Colon (tissue), 2 donors: ENCODE measurements around the gene CCM2.
"Not testable (repeated sequence)": the region's sequence is repeated elsewhere in the genome, so short reads cannot be mapped to it uniquely, and the experiment has no call there.

Experiments used
- FAIRE-seq: peaks from 2 replicates; lab custom pipeline; 2012; peaks lifted over from hg19 to GRCh38; lab: Jason Lieb, UNC
- donor health status: control.
- donor health status: control.

CCM2 gene

DNA sequence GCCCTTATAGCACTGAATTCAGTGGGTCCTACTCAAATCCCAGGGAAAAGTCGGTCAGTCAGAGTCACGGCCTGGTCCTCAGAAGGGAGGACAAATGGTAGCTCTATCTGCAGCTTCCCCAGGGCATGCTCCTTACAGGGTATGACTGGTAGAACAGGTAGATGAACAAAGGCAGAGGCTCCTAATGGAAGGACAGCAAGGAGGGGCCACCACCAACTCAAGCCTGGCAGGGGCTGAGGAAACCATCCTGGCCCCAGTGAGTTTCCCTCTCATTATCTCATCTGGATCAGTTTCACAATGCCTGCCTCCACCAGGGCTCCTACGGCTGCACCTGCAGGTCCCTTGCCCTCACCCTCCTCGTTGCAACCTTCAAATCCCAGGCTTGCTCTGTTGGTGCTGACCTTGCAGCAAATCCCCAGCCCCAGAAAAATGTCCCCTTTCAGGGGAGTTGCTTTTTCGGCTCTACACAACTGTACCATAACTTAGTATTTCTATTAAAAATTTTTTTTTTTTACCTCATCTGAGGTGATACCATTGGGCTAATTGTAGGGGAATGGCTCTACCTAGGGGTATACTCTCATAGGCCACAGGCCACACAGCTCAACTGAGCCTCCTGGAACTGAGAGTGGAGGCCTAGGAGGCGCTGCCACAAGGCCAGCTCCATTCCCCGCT is 18.8 kb upstream of the CCM2 start:
- FAIRE-seq = no peak

DNA sequence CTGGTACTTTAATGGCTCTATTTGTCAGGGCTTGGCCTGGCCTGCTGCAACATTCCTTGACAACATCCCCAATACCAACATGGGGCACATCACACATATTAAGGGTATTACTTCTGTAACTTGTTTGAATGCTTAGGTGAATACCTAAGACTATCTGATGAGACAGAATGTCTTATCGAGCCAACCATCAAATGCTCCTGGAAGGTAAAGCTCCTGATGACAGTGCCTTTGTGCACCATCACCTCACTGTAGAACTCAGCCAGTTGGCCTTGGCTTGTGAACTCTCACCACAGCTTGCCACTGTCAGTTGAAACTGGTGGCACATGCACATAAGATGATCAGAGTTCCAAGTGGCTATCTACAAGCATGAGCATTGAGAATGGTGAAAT is 17.5 kb upstream of the CCM2 start:
- FAIRE-seq = no peak

DNA sequence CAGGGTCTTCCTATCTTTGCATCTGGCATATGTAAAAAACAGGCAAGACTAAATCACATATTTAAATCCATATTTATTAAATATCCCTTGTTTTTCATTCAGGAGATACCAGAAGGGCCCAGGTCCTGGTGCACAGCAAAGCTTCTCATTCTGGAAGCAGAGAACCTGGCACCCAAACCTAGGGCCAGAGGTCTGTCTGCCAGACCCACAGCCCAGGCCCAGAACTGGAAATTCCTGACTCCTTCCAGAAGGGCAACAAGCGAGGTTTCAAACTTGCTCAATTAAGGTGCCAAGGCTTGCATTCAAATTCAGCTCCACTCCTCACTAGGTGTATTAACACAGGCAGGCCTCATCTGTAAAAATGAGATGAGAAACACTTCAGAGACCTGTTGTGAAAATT is 17.0 kb upstream of the CCM2 start:
- FAIRE-seq = no peak

DNA sequence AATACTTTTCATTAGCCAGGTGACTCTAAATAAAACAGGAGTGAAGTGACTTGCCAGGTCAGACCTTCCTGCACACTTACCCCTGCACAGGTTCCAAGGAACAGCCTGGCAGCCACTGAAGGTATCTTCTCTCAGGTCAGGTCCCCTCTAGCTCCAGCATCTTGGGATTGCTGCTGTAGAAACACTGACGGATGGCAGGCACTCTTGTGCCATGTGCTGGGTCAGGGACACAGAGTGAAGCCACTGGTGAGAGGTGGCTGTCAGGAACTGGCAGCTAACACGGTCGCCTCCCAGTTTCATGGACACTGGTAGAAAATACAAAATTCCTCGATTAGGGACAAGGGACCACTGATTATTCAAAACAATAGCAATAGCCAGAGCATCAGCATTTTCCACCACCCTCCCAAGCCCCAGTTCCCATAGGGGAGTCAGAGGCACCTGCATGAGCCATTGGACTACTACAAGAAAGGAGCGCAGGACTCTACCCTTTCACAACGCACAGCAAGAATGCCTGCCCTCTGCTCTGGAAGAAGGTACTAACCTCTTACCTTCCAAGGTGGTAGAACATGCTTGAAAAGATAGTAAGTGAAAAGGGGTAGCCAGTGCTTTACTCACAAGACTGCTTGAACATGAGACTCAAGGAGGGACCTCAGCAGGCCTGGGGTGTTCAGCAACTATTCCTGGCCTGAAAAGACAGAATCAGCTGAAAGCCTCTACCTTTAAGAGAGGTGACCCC is 16.1 kb upstream of the CCM2 start:
- FAIRE-seq = no peak

DNA sequence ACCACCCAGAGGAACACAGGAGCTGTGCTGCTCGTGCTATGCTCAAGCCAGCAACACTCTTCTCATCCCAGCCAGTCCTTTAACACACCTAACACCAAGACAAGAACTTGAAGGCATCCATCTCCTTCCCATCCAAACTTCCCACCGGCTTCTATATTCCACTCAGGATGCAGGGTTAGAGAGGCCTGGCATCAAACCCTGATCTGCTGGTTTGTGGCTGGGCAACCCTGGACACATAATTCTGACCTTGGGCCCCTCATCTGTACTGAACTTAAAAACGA is 15.6 kb upstream of the CCM2 start:
- no peak for FAIRE-seq

DNA sequence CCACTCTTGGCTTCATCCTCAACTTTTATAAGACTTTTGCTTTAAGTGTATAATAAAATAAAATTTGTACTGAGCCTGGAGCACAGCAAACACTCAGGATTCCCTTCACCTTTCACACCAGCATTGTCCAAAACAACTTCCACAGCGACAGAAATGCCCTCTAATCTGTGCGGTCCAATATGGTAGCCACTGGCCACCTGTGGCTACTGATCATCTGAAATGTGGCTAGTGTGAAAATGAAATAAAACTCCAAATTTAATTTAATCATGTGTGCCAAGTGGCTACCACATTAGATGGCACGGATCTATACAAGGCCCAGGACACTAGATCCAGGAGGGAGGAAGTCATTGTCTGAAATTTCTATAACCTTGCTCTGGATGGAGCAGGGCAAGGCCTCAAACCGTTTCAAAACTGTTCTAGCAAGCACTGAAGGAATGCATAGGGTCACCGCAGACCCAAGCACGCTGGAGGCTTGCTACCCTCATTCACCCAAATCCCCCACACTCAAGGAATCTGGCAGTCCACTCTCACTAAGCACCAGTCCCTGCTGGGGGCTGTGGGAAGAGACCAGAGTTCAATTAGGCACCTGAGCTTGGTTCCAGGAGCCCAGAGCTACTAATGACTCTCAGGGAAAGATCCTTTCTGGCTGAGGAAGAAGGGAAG is 14.8 kb upstream of the CCM2 start:
- FAIRE-seq = no peak

DNA sequence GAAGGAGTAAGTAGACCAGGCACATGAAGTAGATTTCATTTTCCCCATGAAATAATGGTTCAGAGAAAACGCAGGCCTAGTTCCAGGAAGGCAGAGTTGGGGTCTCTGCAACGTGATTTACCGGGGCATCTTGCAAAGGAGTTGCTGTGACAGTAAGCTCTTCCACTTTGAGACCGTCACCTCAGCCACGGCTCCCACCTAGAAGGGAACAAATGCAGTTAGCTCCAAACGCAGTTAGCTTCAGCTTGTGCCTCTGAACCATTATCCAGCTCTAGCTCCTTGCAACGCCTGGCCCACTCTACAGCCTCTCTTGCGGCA is 14.1 kb upstream of the CCM2 start:
- FAIRE-seq = no peak

DNA sequence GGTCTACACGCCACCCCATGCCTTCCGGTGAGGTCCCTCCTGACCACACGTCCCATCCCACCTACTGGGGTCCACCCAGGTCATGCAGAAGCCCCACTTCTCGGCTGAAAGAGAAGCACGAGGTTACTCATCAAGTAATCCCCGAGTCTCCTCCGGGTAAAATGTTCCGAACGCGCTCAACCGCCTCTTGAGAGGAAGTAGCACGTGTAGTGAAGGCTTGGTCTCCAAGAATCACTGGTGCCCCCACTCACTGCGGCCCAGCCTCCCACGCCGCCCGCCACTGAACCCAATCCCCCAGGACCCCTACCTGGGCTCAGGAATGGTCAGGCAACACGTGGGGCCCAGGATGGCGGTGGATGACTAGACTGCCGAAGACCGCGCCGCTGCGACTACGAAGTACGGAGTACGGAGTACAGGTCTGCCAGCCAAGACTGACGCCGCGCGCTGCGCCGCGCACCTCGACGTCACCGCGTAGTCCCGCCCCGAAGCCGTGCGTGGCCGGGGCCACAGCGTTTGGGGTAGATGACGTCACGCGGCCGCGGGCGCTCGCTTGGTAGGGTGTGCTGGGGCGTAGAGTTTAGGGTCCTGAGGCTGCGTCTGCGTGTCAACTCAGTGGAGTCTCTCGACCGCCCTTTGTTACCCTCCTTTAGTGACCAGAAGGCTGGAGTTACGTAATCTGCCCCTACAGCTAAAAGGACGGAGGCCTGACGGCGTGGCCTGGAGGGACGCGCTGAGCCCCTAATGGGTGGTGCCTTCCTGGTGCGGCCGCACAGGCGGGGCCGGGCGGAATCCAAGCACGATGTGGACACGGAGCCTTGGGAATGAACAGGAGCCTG is 13.6 kb upstream of the CCM2 start:
- FAIRE-seq = no peak

DNA sequence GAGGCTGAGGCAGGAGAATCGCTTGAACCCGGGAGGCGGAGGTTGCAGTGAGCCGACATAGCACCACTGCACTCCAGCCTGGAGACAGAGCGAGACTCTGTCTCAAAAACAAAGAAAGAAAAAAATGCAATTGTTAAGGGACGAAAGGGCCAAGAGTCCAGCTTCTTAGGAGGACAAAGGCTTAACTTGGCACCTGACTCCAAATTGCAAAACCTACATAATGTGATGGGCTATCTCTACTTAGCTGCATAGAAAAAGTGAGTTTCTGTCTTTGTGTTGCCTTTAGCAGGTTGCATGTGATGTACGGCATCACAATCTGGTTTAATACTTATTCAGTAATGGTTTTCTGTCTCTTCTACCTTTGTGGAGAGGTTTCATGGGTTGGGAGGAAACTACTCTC is 12.5 kb upstream of the CCM2 start:
- FAIRE-seq = no peak

DNA sequence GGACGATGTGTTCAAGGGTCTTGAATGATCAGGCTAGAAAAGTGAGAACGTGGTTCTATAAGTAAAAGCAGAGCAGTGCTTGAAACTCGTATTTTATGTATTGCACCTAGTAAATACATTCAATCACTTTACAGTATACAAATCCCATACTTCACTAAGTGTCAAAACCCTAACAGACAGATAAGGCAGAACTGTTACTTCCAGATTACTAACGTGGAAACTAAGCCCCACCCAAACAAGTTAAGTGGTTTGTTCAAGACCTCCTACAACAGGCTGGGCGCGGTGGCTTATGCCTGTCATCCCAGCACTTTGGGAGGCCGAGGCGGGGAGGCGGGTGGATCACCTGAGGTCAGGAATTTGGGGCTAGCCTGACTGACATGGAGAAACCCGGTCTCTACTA is 12.0 kb upstream of the CCM2 start:
- no peak for FAIRE-seq

DNA sequence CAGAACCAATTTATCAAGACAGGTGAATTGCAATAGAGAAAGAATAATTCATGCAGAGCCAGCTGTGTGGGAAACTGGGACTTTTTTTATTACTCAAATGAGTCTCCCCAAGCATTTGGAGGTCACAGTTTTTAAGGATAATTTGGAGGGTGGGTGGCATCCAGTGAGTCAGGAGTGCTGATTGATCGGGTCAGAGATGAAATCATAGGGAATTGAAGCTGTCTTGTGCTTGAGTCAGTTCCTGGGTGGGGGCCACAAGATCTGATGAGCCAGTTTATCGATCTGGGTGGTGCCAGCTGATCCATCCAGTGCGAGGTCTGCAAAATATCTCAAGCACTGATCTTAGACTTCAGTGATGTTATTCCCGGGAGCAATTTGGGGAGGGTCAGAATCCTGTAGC is 11.3 kb upstream of the CCM2 start:
- FAIRE-seq = no peak

DNA sequence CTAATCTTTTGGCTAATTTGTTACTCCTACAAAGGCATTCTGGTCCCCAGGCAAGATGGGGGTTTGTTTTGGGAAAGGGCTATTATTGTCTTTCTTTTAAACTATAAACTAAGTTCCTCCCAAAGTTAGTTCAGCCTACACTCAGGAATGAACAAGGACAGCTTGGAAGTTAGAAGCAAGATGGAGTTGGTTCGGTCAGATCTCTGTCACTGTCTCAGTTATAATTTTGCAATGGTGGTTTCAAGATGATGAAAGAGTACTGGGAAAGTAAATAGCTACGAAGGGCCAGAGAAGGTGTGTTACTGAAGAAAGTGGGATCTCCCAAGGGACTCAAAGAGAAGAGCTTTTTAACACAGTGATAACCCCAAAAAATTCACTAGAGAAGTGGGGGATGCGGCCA is 10.9 kb upstream of the CCM2 start:
- FAIRE-seq = no peak

DNA sequence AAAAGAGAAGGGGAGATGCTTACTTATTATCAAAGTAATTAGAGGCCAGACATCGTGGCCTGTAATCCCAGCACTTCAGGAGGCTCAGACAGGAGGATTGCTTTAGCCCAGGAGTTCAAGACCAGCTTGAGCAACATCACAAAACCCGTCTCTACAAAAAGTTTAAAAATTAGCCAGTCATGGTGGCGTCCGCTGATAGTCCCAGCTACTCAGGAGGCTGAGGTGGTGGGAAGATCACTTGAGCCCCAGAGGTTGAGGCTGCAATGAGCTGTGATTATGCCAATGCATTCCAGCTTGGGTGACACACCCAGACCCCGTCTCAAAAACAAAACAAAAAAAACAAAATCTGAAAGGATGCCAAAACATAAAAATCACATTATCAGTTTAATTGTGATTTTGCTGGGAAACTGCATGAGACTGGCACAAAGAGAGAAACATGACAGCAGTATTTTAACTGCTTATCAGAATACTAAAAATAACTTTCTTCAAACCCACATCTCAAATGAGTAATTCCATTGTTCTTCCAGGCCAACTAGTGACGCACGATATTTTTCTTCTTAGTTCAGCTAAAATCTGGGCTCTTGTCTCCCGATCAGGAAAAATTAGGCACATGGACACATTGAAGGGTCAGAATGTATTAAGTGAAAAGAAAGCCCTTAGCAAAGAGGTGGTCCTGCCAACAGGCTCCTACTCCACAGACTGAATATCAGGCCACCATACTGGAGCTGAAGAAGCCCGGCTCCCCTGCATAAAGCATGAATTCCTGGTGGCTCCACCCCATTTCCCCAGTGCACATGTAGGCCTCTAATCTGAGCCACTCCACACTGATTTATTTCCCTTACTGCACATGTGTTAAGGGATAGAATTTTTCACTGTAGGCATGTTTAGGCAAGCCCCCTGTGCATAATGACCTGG is 9.6 kb upstream of the CCM2 start:
- no peak for FAIRE-seq

DNA sequence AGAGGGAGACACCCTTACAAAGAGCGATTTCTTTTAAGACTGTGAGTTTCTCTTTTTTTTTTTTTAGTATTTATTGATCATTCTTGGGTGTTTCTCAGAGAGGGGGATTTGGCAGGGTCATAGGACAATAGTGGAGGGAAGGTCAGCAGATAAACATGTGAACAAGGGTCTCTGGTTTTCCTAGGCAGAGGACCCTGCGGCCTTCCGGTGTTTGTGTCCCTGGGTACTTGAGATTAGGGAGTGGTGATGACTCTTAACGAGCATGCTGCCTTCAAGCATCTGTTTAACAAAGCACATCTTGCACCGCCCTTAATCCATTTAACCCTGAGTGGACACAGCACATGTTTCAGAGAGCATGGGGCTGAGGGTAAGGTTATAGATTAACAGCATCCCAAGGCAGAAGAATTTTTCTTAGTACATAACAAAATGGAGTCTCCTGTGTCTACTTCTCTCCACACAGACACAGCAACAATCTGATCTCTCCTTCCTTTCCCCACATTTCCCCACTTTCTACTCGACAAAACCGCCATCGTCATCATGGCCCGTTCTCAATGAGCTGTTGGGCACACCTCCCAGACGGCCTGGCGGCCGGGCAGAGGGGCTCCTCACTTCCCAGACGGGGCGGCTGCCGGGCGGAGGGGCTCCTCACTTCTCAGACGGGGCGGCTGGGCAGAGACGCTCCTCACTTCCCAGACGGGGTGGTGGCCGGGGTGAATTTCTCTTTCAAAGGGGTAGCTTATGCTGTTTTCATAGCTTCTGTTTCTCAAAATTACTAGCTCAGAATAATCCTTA is 7.8 kb upstream of the CCM2 start:
- not testable (repeated sequence) for FAIRE-seq

DNA sequence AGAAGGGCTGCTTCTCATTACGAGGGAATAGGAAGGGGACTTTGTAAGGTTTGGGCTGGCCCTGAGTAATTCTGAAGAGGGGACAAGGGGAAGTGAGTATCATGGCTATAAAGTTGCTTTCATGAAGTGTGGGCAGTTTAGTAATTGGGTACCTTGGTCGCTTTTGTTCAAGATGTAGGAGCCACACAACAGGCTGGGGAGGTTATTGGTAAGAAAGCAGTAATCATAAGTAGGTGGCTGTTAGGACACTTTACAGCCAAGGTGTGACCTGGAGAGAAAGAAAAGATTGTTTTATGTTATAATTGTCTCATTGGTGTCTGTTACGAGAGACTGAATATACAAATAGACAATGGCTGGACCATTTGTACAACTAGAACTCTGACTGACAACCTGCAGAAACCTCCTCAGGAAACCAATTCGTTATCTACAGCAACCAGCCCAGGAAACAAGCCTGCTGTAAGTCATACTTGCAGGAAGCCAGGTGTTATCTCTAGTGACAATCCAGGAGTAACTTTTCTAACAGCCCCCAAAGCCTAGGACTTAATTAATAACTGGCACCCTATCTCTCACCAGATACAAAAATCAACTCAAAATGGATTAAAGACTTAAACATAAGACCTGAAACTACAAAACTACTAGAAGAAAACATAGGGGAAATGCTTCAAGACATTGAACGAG is 5.0 kb upstream of the CCM2 start:
- no peak for FAIRE-seq

DNA sequence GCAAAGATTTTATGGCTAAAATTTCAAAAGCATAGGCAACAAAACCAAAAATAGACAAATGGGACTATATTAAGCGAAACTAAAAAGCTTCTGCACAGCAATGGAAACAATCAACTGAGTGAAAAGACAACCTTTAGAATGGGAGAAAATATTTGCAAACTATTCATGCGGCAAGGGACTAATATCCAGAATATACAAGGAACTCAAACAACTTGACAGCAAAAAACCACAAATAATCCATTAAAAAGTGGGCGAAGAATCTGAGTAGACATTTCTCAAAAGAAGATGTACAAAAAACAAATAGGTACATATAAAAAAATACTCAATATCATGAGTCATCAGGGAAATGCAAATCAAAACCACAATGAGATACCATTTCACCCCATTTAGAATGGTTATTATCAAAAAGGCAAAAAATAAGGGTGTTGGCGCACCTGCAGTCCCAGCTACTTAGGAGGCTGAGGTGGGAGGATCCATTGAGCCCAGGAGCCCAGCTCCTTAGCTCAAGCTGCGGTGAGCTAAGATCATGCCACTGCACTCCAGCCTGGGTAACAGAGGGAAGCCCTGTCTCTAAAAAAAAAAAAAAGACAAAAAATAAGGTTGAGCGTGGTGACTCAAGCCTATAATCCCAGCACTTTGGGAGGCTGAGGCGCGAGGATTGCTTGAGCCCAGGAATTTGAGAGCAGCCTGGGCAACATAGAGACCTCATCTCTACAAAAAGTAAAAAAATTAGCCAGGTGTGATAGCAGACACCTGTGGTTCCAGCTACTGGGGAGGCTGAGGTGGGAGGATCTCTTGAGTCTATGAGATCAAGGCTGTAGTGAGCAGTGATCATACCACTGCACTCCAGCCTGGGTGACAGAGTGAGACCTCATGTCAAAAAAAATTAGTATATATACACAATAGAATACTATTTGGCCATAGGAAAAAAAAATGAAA is 4.2 kb upstream of the CCM2 start:
- no peak for FAIRE-seq

DNA sequence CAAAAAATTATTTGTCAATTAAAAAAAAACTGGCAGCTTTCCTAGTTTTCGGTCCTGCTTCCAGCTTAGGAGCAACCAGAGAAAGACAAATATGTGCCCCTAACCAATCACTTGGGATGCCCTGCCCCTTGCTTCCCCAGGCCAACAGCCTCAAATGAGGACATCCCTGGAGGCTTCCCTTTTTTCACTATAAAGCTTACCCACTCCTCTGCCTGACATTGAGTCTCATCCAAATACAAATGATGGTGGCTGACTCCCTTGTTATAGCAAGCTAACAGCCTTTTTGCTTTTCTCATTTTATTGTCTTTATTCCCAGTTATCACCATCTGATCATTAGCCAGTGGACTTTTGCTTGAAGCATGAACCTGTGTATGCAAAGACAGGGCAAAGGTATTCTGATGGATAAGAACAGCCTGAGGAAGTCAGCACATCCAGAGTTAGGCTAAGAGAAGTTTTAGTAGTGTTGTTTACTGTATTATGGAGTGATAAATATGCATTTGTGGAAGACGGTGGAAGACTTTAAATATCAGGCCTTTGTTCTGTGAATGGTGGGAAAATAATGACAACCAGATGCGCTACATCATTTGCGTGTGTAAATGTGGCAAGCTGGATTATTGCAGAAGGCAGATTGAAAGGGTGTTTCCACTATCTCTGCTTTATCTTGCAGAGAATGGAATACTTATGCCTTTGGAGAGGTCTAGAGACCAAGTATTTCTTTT is 1.7 kb upstream of the CCM2 start:
- no peak for FAIRE-seq

DNA sequence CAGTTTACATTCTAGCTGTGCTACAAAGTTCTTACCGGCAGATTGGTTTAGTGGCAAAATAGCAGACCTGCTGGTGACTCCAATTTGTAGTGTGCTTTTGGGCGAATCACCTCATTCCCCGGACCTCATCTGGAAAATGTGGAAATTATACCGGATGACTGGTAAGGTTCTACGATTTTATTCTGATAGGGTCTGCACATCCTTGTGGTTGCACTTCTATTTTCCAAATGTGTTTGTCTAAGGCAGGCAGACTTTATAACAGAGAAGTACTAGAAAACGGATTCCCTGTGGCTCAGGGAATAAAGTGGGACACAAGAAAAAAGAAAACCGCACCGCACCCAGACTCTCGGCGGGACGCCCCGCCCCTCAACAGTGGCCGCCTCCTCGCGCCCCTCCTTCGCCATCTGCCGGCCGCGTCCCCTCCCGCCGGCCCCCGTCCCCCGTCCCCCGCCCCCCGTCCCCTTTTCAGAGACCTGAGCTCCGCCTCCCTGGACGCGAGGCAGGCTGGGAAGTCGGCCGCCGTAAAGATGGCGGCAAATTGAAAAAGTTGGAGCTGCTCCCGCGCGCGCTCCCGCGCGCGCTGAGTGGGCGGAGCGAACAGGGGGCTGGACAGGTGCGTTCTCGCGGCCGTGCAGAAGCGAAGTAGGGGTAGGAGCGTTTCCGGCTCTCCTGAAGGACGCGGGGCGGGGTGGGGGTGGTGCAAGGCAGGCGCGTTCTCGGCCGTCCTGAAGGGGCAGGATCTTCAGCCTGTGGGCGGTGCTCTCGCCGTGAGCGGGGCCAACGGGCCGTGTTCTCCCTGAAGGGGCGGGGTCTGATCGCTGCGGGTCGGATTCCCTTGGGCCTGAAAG is 532 bp upstream of the CCM2 start:
- FAIRE-seq = no peak
